Activated CD8-positive, alpha-beta memory T cell treated with anti-CD3 and anti-CD28 coated beads for 1 hour (primary cell): ENCODE data around the gene CMKLR1.

ENCODE experiments used
- DNase-seq, 2 donors: peaks; one replicate each; pipeline ENCODE4 v3.0.0-alpha.2; 2020; ENCODE audit warnings: low read depth in 1 of 2; ENCODE audit errors: extremely low read depth in 1 of 2

CMKLR1 gene

GRCh38 chr12:108269224-108269623 is 69.9 kb downstream of the CMKLR1 start:
- DNase-seq = no peak

- no peak for DNase-seq
These were observed 70.7 kb downstream of the CMKLR1 start for GRCh38 chr12:108268397-108268796.

- no peak for DNase-seq
These were observed 71.7 kb downstream of the CMKLR1 start for GRCh38 chr12:108267450-108267849.

DNA sequence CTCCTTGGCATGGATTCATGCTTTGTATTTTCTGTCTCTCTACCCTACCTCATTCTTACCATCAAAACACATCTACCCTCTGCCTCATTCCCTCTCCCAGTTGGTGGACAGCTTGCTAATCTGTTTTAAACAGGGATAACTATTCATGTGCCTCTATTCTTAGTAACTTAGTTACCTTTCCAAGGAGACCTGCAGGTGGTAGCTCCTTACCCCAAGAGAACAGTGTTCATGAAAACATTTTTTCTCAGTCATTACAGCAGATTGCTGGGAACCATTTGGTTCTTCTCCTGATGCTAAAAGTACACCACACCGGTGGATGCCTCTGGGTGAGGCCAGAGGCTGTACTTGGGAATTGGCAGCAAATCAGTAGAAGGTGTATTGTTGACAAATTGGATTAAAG is 73.0 kb downstream of the CMKLR1 start:
- no peak for DNase-seq

GRCh38 chr12:108265505-108265904 is 73.6 kb downstream of the CMKLR1 start:
- no peak for DNase-seq

- no peak for DNase-seq
These were observed 78.1 kb downstream of the CMKLR1 start for GRCh38 chr12:108260969-108261368.

GRCh38 chr12:108260039-108260438 is 79.1 kb downstream of the CMKLR1 start:
- DNase-seq = no peak

DNA sequence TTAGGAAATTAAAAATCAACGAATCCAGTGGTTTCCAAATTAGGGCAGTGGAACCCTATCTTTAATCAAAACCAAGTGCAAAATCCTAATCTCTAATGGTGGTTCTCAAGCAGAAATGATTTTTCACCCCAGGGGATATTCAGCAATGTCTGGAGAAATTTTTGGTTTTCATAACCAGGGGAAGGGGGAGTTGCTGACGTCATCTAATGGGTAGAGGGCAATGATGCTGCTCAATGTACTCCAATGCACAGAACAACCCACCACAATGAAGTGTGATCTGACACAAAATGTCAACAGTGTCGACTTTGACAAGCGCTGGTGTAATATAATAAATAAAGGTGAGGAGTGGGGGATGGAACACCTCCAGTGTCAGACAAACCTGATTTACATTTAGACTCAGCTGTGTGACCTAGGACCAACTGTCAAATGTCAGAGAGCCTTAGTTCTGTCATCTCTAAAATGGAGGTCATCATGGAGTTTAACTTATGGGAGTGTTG is 81.5 kb downstream of the CMKLR1 start:
- DNase-seq = no peak

DNA sequence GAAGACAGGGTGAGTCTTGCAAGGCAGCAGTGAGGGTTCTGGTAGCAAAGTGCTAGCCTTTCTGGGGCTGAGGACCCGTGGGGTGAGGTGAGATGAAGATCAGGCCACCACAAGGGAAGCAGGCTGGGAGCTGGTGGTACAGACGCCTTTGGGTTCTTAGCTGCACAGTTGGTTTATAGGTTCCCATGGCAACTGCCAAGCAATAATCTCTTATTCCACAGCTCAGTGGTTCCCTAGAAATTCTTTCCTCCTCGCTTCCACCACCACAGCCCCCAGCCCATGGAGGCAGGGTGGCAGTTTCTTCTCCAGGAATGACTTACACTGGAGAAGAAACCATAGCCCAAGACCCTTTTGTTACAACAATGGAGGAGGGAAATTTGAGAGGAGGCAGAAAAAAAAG is 82.1 kb downstream of the CMKLR1 start:
- no peak for DNase-seq

- DNase-seq = no peak
These were observed 83.9 kb downstream of the CMKLR1 start for GRCh38 chr12:108255252-108255602.

GRCh38 chr12:108254517-108255251 is 84.4 kb downstream of the CMKLR1 start:
- no peak for DNase-seq

DNA sequence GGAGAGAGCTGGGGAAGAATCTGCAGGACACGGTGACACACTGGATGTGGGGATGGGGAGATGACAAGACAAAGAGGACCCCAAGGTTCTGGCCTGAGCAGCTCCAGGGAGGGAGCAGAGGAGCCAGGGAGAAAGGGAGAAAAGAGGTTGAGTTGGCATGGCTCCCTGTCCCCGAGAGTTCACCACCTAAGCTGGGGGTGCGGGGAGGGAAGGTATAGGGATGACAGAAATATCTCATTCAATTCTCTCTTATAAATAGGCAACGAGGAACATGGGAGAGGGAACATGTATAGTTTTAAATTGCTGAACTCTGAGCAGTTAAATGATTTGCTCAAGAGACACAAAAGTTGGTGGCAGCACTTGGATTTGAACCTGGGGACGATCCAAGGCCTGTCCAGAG is 85.1 kb downstream of the CMKLR1 start:
- no peak for DNase-seq

DNA sequence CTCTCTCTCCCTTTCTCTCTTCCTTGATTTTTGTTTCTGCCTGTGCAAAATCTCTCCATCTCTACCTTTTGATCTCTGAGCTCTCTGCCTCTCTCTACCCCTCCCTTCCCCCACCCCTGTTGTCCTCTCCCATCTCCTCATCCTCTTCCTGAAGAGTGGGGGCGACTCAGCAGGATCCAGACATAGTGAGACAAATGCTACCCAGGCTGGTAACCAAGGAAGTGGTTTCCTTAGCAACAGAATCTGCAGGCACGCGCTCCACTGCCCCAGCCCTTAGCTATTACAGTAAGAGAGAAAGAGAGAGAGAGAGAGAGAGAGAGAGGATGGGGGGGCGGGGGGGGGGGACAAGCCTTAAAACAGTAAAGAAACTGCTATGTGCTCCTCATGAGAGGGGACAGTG is 85.6 kb downstream of the CMKLR1 start:
- DNase-seq = no peak

DNA sequence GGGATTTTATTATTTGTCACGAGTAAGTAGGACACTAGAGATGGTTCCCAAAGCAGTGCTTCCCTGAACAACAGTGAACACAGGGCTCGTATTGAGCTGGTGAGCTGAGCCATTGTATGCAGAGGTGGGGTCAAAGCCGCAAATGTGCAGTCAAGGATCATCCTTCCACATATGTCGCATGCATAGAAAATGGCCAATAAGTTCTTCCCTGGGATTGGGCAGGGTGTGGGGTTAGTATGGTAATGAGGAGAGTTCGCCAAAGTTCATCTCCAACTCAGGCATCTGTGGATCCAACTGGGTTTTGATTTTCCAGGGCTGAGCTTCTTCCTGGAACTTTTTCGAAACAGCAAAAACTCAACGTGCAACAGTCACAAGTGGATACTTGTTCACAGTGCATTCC is 86.6 kb downstream of the CMKLR1 start:
- DNase-seq = no peak

- DNase-seq = no peak
These were observed 91.1 kb downstream of the CMKLR1 start for GRCh38 chr12:108248011-108248410.

- DNase-seq = no peak
These were observed 92.0 kb downstream of the CMKLR1 start for GRCh38 chr12:108247130-108247529.

- DNase-seq = no peak
These were observed 97.0 kb downstream of the CMKLR1 start for GRCh38 chr12:108241986-108242703.

GRCh38 chr12:108240928-108241327 is 98.2 kb downstream of the CMKLR1 start:
- no peak for DNase-seq

DNA sequence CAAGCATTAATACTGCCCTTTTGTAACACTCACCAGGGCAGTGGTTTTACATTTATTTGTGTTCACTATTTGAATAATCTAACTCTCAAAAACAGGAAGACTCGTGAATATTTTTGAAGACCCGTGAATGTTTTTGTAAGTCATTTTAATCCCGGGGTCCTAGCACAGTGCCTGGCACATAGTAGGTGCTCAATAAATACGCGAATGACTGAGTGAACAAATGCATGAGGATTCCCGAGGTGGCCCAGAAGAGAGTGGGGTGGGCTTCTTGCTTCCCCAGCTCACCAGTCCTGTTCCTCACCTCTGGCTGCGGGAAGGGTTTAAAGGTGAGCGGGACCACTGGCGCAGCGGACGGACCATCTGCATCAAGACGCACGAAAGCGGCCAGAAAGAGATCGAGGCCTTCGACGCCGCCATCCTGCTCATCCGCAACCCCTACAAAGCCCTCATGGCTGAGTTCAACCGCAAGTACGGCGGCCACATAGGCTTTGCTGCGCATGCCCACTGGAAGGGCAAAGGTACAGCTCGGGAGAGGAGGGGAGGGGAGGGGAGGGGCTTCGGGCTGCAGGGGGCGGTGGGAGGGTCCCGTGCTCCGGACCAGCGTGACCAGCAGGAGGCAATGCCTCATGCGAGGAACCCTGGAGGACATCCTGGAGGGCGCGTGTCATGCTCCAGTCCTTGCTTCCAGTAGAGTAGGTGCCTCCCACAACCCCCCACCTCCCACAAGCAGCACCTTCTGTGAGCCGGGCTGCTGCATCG is 98.9 kb downstream of the CMKLR1 start:
- no peak for DNase-seq

DNA sequence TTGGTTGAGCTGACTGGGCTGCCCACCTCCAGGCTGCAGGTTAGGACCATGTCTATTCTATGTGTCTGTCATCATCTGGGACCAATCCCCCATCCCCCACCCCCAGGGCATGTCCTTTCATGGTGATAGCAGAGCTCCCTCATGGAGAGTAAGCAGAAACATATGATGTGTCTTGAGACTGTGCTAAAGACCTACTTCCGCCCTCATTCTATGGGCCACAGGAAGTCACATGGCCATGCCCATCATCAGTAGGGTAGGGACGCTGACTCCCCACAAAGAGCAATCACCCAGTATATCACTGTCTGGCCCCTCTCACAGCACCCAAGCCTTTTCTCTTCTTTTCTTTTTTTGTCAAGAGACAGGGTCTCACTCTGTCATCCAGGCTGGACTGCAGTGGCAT is 99.7 kb downstream of the CMKLR1 start:
- DNase-seq = no peak

GRCh38 chr12:108238474-108238873 is 100.6 kb downstream of the CMKLR1 start:
- no peak for DNase-seq
